HG02884 (cell line): ENCODE results near the gene NAXD.
A peak's percentile ranks its signal among the peaks of the same experiment; 100 is the strongest.
"Not testable (repeated sequence)": the region's sequence is repeated elsewhere in the genome, so short reads cannot be mapped to it uniquely, and the experiment has no call there.

ENCODE experiments used
- ATAC-seq: cut with Tn5 transposase; IDR thresholded peaks from one replicate; pipeline ENCODE4 v1.9.1; 2021; ENCODE audit warnings: mild to moderate bottlenecking, moderate library complexity; ENCODE audit not compliant: unreplicated experiment

NAXD gene

DNA sequence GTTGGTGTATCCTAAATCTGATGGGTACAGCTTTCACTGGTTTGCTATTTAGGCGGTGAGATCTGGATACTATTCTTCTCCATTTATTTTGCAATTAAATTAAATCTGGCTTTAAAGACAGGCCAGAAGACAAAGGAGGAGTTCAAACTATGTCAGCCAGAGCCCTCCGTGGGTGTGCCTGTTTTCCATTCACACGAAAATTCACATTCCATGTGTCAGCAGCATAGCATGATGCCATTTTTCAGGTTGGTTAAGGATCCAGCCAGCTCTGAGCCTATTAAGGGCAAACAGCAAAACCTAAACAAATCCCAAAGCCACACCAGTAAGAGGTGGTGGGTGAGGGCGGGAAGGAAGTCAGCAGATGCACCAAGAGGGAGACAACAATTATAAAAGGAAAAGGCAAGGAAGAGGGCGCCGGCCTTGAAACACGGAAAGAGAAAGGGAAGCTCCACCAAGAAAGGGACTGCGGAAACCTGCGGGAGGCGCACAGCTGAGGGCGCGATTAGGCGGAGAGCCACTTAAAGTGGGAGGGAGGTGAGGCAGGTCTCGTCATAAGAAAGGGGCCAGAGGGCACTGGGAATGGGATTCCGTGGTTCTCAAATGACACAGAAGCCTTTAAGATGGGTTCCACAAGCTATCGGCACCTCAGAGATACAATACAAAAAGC, 47.6 kb downstream of the NAXD start:
- ATAC-seq = no peak

GRCh38 chr13:110663491-110663890, 48.1 kb downstream of the NAXD start:
- no peak for ATAC-seq

DNA sequence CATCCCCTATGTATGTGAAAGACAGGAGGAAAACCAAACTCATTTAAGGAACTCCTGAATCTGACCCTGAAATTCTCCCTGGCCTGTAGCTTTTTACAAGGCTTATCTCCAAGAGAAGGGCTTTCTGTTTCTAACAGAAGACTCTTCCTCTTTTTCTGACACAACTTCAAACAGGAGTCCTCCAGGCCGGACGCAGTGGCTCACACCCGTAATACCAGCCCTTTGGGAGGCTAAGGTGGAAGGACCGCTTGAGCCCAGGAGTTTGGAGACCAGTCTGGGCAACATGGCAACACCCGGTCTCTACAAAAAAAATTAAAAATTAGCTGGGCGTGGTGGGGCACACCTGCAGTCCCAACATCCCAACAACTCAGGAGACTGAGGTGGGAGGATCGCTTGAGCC, 48.7 kb downstream of the NAXD start:
- ATAC-seq = no peak

DNA sequence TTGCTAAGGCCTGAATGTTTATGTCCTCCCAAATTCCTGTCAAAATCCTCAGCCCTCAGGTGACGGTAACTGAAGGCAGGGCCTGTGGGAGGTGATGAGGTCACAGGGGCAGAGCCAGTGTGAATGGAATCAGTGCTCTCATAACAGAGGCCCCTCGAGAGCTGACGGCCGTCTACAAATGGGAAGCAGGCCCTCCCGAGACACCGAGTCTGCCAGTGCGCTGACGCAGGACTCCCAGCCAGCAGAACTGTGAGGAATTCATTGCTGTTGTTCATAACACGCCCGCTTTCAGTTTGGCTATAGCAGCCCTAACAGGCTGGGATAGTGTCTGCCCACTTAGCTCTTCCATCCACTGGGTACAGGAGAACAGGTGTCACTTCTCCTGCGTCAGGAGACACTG, 49.3 kb downstream of the NAXD start:
- ATAC-seq = no peak

DNA sequence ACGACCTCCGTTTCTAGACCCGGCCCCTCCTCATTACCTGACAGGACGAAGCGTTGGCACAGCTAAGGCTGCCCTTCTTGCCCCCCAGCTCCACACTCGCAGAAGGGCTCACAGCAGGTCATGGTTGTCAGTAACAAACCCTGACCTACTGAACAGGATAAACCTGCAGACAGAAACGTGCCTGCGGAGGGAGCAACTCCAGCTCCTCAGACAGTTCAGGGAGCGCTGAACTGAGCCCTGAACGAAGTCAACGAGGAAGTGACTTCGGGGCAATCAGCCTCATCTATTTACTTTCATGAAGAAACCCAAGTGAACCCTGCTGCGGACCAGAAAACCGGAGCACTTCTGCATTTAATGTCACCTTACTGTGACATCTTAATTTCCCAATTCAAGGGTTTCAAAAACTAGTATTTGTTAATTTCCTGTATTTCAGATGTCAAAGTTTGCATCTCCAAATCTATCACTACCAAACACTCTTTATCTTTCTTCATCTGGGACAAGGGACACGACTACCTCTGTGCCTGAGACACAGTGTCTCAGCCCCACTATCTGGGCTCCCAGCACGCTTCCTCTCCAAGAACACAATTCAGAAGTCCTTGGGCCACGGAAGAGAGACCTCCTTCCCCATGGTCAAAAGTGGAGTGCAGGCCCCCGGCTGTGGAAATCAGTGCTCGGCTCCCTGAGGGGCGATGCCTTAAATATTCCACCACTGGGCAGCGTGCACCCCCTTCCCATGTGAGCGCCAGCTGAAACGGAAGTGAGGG, 50.3 kb downstream of the NAXD start:
- no peak for ATAC-seq

- no peak for ATAC-seq
Observed at GRCh38 chr13:110666255-110666533, 50.8 kb downstream of the NAXD start.

DNA sequence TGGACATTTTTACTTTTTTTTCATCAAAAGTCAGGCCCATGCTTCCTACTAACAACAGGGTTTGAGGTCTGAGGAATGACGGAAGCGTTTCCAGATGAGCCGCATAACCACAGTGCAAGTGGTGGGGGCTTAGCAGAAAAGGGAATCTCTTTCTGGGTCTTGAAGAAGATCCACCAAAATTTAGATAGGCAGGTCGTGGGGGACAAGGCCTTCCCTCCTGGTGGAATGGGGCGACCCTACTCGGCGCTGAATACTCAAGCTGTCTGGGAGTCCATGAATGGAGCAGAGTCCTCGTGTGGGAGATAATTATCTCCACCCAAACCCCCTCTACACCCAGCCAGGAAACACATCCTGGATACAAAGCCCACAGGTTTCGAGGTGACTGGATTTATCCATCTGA, 53.7 kb downstream of the NAXD start:
- no peak for ATAC-seq

GRCh38 chr13:110669814-110670213, 54.5 kb downstream of the NAXD start:
- not testable (repeated sequence) for ATAC-seq

DNA sequence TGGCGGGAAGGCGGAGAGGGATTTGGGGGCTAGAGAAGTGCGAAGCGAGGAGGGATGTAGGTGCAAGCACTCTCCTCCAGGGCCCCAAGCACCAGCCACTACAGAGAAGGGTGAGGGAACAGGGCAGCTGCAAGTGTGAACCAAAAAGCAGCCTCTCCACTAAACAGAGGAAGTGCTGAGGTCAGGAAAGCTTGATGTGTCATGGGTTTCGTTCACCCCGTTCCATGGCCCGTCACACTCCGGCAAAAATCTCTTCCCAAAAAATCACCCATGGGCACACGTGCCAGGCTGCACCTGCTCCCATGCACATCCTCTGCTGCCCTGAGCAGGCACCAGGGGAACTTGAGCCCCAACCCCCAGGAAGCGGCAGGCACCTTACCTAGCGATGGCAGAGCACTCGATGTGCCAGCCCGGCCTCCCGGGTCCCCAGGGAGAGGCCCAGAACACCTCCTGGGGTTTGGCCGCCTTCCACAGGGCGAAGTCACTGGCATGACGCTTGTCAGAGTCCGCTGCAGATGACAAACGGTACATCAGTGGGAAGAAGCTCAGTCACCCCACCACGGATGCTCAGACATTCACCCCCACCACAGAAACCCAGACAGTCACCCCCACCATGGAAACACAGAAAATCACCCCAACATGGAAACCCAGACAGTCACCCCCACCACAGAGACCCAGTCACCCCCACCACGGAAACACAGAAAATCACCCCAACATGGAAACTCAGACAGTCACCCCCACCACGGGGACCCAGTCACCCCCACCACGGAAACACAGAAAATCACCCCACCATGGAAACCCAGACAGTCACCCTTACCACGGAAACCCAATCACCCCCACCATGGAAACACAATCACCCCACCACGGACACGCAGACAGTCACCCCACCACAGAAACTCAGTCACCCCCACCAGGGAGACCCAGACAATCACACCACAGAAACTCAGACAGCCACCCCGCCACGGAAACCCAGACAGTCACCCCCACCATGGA, 61.5 kb downstream of the NAXD start:
- peak; percentile 70 for ATAC-seq

- no peak for ATAC-seq
Observed at GRCh38 chr13:110677731-110678545, 62.6 kb downstream of the NAXD start.

- no peak for ATAC-seq
Observed at GRCh38 chr13:110680852-110681251, 65.5 kb downstream of the NAXD start.

GRCh38 chr13:110681868-110682550, 66.7 kb downstream of the NAXD start:
- ATAC-seq = no peak

GRCh38 chr13:110682746-110683145, 67.4 kb downstream of the NAXD start:
- ATAC-seq = no peak

GRCh38 chr13:110683203-110683883, 68.0 kb downstream of the NAXD start:
- no peak for ATAC-seq

GRCh38 chr13:110683921-110684320, 68.6 kb downstream of the NAXD start:
- ATAC-seq = no peak

DNA sequence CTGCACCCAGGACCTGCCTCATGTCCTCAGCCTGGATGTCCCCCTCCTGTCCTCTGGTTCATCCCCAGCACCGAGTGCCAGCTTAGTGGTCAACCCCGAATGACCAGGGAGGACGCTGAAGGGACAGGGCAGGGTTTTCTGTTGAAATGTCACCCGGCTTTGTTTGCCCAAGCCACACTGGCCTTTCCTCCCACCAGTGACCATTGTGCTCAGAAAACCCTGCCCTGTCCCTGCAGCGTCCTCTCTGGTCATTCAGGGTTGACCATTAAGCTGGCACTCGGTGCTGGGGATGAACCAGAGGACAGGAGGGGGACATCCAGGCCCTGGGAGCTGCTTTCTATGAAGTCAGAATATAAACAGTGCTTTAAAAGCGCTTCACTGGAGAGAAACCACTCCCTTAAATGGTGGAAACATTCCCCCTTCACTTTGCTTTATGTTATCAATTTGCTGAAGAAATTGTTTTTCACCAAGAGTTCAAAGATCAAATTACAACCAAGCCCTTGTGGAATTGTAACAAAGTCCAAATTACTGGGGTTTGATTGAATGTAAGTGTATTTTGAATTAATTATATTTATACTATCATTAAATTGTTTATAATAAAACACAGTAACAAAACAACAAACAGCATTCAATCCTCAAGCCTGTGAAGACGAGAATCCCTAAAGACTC, 69.2 kb downstream of the NAXD start:
- no peak for ATAC-seq

GRCh38 chr13:110685305-110686020, 70.1 kb downstream of the NAXD start:
- no peak for ATAC-seq

- no peak for ATAC-seq
Observed at GRCh38 chr13:110687736-110688135, 72.4 kb downstream of the NAXD start.
